Mesothelial cell of epicardium (in vitro differentiated cells): Measurements from ENCODE around the gene PLA2G3. TPM values are rescaled to one million over a fixed set of nuclear protein-coding genes. Genes with fewer than 3 reads are reported as not detected.

Source experiments
- DNase-seq, 2 experiments: peaks; one replicate each; pipeline ENCODE4 v3.0.0; 2021; ENCODE audit warnings: low spot score in 2 of 2; ENCODE audit not compliant: unreplicated experiment in 2 of 2
- H3K27ac Mint-ChIP-seq: 2 replicates; pipeline ENCODE4 v1.8.0; 2021; ENCODE audit warnings: mixed read lengths
- H3K27me3 Mint-ChIP-seq: 2 replicates; pipeline ENCODE4 v1.8.0; 2021; ENCODE audit warnings: low read depth, mixed read lengths
- H3K36me3 Mint-ChIP-seq: 2 replicates; pipeline ENCODE4 v1.8.0; 2021; ENCODE audit warnings: mixed read lengths
- H3K4me1 Mint-ChIP-seq: 2 replicates; pipeline ENCODE4 v1.8.0; 2021; ENCODE audit warnings: mixed read lengths
- H3K4me3 Mint-ChIP-seq: 2 replicates; pipeline ENCODE4 v1.8.0; 2021; ENCODE audit warnings: mild to moderate bottlenecking, moderate library complexity, mixed read lengths
- H3K9me3 Mint-ChIP-seq: 2 replicates; pipeline ENCODE4 v1.8.0; 2021; ENCODE audit warnings: mixed read lengths
- CTCF ChIP-seq: fragments of 200-600 bp; sonication (generic); IDR thresholded peaks from one replicate; pipeline ENCODE4 v1.5.0; 2021; ENCODE audit warnings: antibody characterized with exemption; ENCODE audit not compliant: unreplicated experiment
- microRNA-seq: library from miRNA; unstranded; fragments of <30 nt; microRNA quantifications from one replicate; pipeline ENCODE4 v1.2.0, GENCODE V29; 2021; ENCODE audit warnings: inconsistent platforms, mixed read lengths
- total RNA-seq: library from RNA; stranded (reverse); gene quantifications from 3 replicates; pipeline ENCODE4 v1.2.1, GENCODE V29; 2021

The PLA2G3 gene
- total RNA-seq, 1 donor from 2014 or later = 0.20 TPM

DNA sequence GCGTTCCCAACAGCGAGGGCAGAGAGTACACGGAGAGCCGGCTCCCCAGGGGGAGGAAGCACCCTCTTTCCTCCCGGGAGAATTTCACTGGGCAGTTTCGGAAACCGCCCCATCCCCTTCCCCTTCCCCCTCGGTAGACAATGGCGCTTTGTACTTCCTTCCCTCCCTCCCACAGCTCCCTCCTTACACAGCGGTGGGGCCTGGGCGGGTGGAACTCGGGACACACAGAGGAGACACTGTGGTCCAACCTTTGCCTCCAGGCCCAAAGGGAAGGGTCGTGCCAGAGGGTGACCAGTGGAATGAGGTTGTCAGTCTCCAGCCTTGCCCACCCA lies 54.8 kb downstream of the PLA2G3 start:
- no peaks in the 10 kb centered on the region for H3K27me3 Mint-ChIP-seq
- TF ChIP-seq CTCF = peak; percentile 31
- peaks cover 36% of the 10 kb centered on the region for H3K4me1 Mint-ChIP-seq
- peaks cover 2% of the 10 kb centered on the region for H3K36me3 Mint-ChIP-seq
- H3K27ac Mint-ChIP-seq = peak overlapping the region; percentile 93
- H3K9me3 Mint-ChIP-seq = no peaks in the 10 kb centered on the region
- DNase-seq = no peak
- peak overlapping the region; percentile 76 for H3K4me3 Mint-ChIP-seq

DNA sequence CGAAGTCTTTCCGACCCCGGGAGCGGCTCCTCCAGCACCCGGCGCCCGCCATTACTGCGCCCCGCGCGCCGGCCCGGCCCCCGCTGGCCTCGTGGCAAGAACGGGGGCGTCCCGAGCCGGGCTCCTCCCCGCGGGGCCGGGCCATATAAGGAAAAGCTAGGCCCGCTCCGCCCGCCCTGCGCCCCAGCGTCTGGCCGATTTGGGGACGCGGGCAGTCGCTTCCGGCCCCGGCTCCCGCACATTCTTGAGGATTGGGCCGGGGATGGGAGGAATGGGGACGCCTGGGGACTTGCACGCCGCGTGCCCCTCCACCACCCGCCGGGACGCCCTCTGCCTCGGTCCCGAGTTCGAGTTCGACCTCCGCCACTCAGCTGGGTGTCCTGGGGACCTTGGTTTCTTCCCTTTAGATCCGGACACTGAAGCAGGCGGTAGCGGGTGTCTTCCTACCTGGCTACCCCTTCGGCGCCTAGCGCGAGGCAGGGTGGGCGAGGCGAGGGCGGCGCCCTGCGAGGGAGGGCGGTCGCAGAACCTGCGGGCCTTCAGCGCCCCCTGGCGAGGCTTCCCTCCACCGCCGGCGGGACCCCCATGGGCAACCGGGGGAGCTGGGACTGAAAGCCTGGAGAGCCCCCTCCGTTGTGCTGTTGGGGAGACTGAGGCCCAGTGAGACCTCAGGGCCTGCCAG lies 55.4 kb downstream of the PLA2G3 start:
- peaks cover 37% of the 10 kb centered on the region for H3K4me1 Mint-ChIP-seq
- H3K4me3 Mint-ChIP-seq = peak overlapping the region; percentile 90
- peaks cover 2% of the 10 kb centered on the region for H3K36me3 Mint-ChIP-seq
- TF ChIP-seq CTCF = peak; percentile 84
- peak; percentile 80 to 91 for DNase-seq
- no peaks in the 10 kb centered on the region for H3K27me3 Mint-ChIP-seq
- H3K9me3 Mint-ChIP-seq = no peaks in the 10 kb centered on the region
- H3K27ac Mint-ChIP-seq = peak overlapping the region; percentile 93

Small RNA genes lying within 50 kb of the gene (microRNA-seq; reads per million reads assigned to microRNA genes)
- 8.8 reads per million, percentile 29 among the genes with 10 or more reads in this experiment for gene MIR3928

Other genes with a start within 250 kb of the PLA2G3 start
- 39.0 to 45.1 TPM (median 41.2 TPM) in 3 replicates for gene MORC2, start 171.7 kb downstream of the PLA2G3 start, total RNA-seq
- gene TUG1, start 171.2 kb downstream of the PLA2G3 start, total RNA-seq = 177 to 183 TPM (median 180 TPM) in 3 replicates
- 67.0 to 72.7 TPM (median 72.2 TPM) in 3 replicates for gene SMTN, start 59.2 kb downstream of the PLA2G3 start, total RNA-seq
- 38.8 to 40.9 TPM (median 39.7 TPM) in 3 replicates for gene SELENOM, start 32.9 kb downstream of the PLA2G3 start, total RNA-seq
- 8.6 to 10.8 TPM (median 9.3 TPM) in 3 replicates for gene INPP5J, start 17.5 kb downstream of the PLA2G3 start, total RNA-seq
- 27.4 to 28.6 TPM (median 27.8 TPM) in 3 replicates for gene RNF185, start 19.7 kb upstream of the PLA2G3 start, total RNA-seq
- gene LIMK2, start 71.8 kb upstream of the PLA2G3 start, total RNA-seq = 109 to 121 TPM (median 117 TPM) in 3 replicates
- 16.9 to 19.1 TPM (median 17.4 TPM) in 3 replicates for gene PIK3IP1, start 152.0 kb upstream of the PLA2G3 start, total RNA-seq
- 70.9 to 73.6 TPM (median 71.7 TPM) in 3 replicates for gene PATZ1, start 205.8 kb upstream of the PLA2G3 start, total RNA-seq